Upper lobe of left lung (tissue), 6 donors: ENCODE data around the gene DNTT. TPM values are rescaled to one million over a fixed set of nuclear protein-coding genes. Genes with fewer than 3 reads are reported as not detected.

Experiments used
- ATAC-seq, 2 donors: fragments of 200-7000 bp; cut with Tn5 transposase; one replicate each; pipeline ENCODE4 v1.9.1; 2022; ENCODE audit warnings: mild to moderate bottlenecking in 2 of 2, moderate library complexity in 2 of 2; ENCODE audit not compliant: low FRiP score in 2 of 2
- DNase-seq, 2 donors: peaks; one replicate each; pipeline ENCODE4 v3.0.0-alpha.2; 2019 to 2020
- H3K27ac ChIP-seq, 4 donors: fragments of 200-600 bp; sonication (generic); one replicate each; pipeline ENCODE4 v1.5.1; 2016 to 2019
- H3K27me3 ChIP-seq, 4 donors: fragments of 200-600 bp; sonication (generic); one replicate each; pipeline ENCODE4 v1.5.1; 2017 to 2019
- H3K36me3 ChIP-seq, 4 donors: fragments of 200-600 bp; sonication (generic); one replicate each; pipeline ENCODE4 v1.5.1; 2016 to 2019
- H3K4me1 ChIP-seq, 4 donors: fragments of 200-600 bp; sonication (generic); one replicate each; pipeline ENCODE4 v1.5.1; 2018 to 2019
- H3K4me3 ChIP-seq, 4 donors: fragments of 200-600 bp; sonication (generic); one replicate each; pipeline ENCODE4 v1.5.1; 2017 to 2019; ENCODE audit warnings: mild to moderate bottlenecking in 2 of 4, moderate library complexity in 1 of 4
- H3K9me3 ChIP-seq, 4 donors: fragments of 200-600 bp; sonication (generic); one replicate each; pipeline ENCODE4 v1.5.1; 2018 to 2019
- EP300 ChIP-seq, 4 donors: sonication (generic); formaldehyde crosslinking; IDR thresholded peaks; one replicate each; pipeline ENCODE4 v1.5.1; 2017; ENCODE audit warnings: antibody characterized with exemption in 4 of 4, control low read depth in 2 of 4
- POLR2A ChIP-seq, 4 donors: fragments of 450-650 bp; IDR thresholded peaks; one replicate each; pipeline ENCODE4 v1.5.1; 2016 to 2017; ENCODE audit warnings: antibody characterized with exemption in 4 of 4, mild to moderate bottlenecking in 2 of 4
- POLR2AphosphoS5 ChIP-seq, 2 donors: sonication (generic); formaldehyde crosslinking; IDR thresholded peaks; one replicate each; pipeline ENCODE4 v1.5.1; 2017; ENCODE audit warnings: antibody characterized with exemption in 2 of 2
- WGBS, 2 donors: methylation state at CpG; one replicate each; pipeline ENCODE4 v1.1.5; 2017 to 2018; 5-methylcytosine and 5-hydroxymethylcytosine counted together
- total RNA-seq, 6 donors: library from RNA; depleted of rRNA in 4 of 6; stranded (reverse); fragments of >200 nt in 4 of 6; gene quantifications; one replicate each; pipeline versions ENCODE4 v1.1.0 to v1.2.1, GENCODE V29; 2016 to 2021
- TF ChIP-seq, protein P1 (sequence below), 6 experiments: fragments of 450-650 bp in 4 of 6; fragments of 200-600 bp in 2 of 6; sonication (generic) in 2 of 6; IDR thresholded peaks; one replicate each; pipeline ENCODE4 v1.5.1; 2016 to 2019; ENCODE audit warnings: antibody characterized with exemption in 6 of 6
- donor health status: DM: no; HTN: no; CAD: no; lungs with moderate emphysema.
- donor health status: DM: no; HTN: yes; CAD: no; lungs with severe emphysema.

The DNTT gene
- total RNA-seq, 6 donors from 2014 or later, result not detected

DNA sequence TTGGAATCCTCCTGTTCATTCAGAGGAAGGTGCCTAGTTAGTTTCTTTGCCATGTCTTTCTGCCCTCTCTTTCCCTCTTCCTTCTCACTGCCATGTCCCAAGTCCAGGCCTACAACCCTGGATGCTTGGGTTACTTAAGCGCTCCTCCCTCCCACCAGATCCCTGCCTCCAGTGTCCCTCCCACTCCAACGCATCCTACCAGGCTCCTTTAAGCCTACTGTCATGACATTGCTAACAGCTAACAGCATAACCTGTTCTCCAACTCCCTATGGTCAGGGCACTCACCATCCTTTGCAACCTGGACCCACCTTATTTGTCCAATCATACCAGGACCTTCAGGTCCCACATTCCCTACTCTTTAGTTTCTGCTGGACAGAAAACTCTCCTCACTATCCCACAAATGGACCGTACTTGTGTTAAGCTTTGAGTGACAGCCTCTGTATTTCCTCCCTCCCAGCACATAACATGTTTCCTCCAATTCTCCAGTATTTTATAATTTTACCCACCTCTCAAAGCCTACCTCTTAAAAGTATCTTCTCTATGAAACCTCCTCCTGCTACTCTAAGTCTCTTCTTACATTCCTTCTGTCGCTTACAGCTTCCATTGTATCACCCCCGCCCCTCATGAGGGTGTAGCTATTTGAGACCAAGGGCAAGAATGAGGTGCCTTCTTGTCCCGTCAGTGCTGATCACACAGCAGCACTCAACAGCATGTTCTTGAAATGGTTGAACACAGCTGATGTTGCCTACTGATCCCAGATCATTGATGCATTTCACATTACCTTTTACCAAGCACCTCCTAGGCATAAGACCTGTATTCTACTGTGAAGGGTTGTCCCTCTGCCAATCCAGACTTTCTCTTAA is 34.6 kb upstream of the DNTT start:
- peak overlapping the region in 2 of 4 donors; percentile 73 to 77 for H3K27ac ChIP-seq
- no peaks in the 10 kb centered on the region for H3K36me3 ChIP-seq
- DNase-seq (no peak), ATAC-seq (no peak)
- WGBS, 2 donors, result 72 to 75% methylated on average over 6 of the region's 6 CpGs
- TF ChIP-seq, protein P1, sequence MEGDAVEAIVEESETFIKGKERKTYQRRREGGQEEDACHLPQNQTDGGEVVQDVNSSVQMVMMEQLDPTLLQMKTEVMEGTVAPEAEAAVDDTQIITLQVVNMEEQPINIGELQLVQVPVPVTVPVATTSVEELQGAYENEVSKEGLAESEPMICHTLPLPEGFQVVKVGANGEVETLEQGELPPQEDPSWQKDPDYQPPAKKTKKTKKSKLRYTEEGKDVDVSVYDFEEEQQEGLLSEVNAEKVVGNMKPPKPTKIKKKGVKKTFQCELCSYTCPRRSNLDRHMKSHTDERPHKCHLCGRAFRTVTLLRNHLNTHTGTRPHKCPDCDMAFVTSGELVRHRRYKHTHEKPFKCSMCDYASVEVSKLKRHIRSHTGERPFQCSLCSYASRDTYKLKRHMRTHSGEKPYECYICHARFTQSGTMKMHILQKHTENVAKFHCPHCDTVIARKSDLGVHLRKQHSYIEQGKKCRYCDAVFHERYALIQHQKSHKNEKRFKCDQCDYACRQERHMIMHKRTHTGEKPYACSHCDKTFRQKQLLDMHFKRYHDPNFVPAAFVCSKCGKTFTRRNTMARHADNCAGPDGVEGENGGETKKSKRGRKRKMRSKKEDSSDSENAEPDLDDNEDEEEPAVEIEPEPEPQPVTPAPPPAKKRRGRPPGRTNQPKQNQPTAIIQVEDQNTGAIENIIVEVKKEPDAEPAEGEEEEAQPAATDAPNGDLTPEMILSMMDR (IDR thresholded peaks at IDR 0.05), result no peak
- TF ChIP-seq POLR2A (IDR thresholded peaks at IDR 0.05) (no peak), EP300 (IDR thresholded peaks at IDR 0.05) (no peak)
- H3K4me1 ChIP-seq, result peaks cover 7 to 28% (median 16%) of the 10 kb centered on the region in 4 donors
- no peaks in the 10 kb centered on the region for H3K27me3 ChIP-seq
- H3K9me3 ChIP-seq, result no peaks in the 10 kb centered on the region
- H3K4me3 ChIP-seq, result peak overlapping the region in 2 of 4 donors; percentile 27 to 35

DNA sequence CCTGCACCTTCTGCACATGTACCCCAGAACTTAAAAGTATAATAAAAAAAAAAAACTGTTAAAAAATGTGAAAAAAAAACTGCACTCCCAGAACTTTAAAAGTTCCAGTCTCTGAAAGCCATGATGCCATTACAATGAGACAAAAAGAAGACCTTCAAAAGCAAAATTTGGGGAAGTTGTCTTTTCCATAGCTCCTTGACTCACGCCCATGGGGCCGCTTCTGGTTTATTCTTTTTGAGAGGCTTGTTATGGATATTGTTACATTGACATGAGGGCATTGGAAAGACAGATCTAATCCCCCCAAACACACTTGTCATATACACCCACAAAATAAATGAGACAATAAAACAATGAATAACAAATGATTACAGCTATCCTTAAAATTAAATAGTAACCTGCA is 33.7 kb upstream of the DNTT start:
- peaks cover 7 to 28% (median 16%) of the 10 kb centered on the region in 4 donors for H3K4me1 ChIP-seq
- H3K9me3 ChIP-seq, result no peaks in the 10 kb centered on the region
- 68 to 70% methylated on average over 2 of the region's 2 CpGs for WGBS, 2 donors
- no peaks in the 10 kb centered on the region for H3K36me3 ChIP-seq
- ATAC-seq (peak in 1 of 2 donors; percentile 54), DNase-seq (no peak)
- H3K27me3 ChIP-seq, result no peaks in the 10 kb centered on the region
- H3K4me3 ChIP-seq, result peak overlapping the region in 3 of 4 donors; percentile 20 to 35 (median 27)
- peak overlapping the region; percentile 64 to 83 (median 75) for H3K27ac ChIP-seq
- TF ChIP-seq POLR2AphosphoS5 (IDR thresholded peaks at IDR 0.05) (no peak), POLR2A (IDR thresholded peaks at IDR 0.05) (no peak), EP300 (IDR thresholded peaks at IDR 0.05) (no peak)
- TF ChIP-seq, protein P1 (IDR thresholded peaks at IDR 0.05), result no peak

DNA sequence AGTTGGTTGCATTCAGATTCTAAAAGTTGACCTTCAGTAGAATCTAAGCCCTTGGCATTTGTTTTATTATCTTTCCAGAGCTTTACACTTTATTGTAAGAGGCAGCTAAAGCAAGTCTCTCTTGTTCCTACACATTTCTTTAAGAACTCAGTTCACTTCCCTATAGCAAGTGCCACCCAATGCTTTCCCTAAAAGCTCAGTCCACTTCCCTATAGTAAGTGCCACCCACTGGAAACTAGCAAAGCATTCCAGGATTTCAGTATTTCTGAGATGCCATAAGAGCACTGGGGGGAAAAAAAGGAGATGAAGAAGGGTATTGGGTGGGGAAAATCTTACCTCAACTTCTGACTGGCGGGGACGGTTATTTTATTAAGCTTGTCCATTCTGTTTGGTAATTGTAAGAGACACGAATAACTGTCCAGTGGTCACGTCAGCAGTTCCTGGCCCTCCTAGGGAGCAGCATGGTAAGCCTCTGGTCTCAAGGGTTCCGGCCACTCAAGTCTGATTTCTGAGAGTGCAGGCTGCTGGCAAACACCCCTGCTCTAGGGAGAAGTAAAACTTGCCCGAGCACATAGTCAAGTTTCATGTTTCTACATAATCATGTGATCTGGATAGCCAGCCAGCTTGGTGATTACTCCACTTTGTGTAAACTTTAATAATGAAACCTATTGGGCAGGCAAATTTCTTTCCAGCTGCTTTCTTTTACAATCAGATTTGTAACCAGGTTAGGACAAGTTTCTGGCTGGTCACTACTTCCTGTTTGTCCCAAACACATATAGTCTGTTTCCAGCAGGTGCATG is 33.0 kb upstream of the DNTT start, which contains the start of gene BLNK:
BLNK (minus strand) TSS at position 554 of the 800 bp plus-strand sequence; CDS start at position 383, 171 bp downstream.
- DNase-seq, result peak in 1 of 2 donors; percentile 92
- TF ChIP-seq, protein P1 (IDR thresholded peaks at IDR 0.05), result no peak
- TF ChIP-seq POLR2A (IDR thresholded peaks at IDR 0.05), result peak in 2 of 4 donors; percentile 31 to 66
- peak in 1 of 4 donors; percentile 42 for TF ChIP-seq EP300 (IDR thresholded peaks at IDR 0.05)
- peak in 1 of 2 donors; percentile 72 for TF ChIP-seq POLR2AphosphoS5 (IDR thresholded peaks at IDR 0.05)
- Histone ChIP-seq H3K4me1 (peaks cover 7 to 34% (median 16%) of the 10 kb centered on the region in 4 donors), H3K9me3 (no peaks in the 10 kb centered on the region), H3K4me3 (peak within 1 kb of the TSS in 3 of 4 donors; percentile 20 to 35 (median 27)), H3K27ac (peak within 1 kb of the TSS; percentile 64 to 83 (median 75)), H3K36me3 (no peaks in the 10 kb centered on the region), H3K27me3 (no peaks in the 10 kb centered on the region)
- ATAC-seq, result peak; percentile 91 to 94
- 29 to 36% methylated on average over 6 of the region's 6 CpGs for WGBS, 2 donors

DNA sequence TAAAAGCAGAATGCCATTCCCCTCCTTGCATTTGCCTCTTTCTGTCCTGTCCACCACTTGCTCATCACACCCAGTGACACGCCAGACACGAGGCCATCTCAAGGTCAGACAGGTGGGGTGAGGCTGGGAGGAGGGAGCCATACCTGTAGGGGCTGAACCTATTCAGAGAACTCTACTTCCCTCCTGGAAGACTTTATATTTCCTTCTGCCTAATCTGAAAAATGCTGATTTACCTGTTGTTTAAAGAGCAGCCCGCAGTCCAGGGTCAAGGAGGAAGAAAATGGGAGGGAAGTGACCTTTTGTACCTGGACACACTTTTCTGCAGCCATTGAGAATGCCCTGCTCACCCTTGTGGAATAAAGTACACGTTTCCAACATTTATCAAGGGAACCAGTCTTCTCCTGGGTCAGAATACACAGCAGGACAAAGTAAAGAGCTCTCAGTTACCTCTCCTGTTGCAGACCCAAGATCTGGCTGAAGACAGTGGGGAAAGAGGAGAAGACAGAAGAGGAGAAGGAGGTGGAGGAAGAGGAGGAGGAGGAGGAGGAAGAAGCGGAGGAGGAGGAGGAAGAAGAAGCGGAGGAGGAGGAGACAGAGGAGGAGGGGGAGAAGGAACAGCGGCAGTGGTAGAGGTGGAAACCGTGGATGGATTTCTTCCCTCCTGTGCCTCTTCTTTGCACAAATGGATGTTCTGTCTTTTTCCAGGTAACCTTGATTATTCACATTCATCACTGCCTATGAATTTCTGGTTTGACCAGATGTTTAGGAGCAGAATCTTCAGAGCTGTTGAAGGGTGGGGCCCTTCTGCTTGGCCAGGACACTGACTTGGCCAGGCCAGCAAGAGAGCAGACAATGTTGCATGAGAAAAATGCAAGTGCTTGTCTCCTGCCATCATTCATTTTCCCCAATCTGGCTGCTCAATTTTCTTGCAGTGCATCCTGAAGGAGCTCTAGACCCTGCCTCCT is 31.6 kb upstream of the DNTT start:
- H3K27me3 ChIP-seq, result no peaks in the 10 kb centered on the region
- TF ChIP-seq EP300 (IDR thresholded peaks at IDR 0.05) (peak in 1 of 4 donors; percentile 26), POLR2AphosphoS5 (IDR thresholded peaks at IDR 0.05) (peak in 1 of 2 donors; percentile 18), POLR2A (IDR thresholded peaks at IDR 0.05) (no peak)
- TF ChIP-seq, protein P1 (IDR thresholded peaks at IDR 0.05), result no peak
- no peaks in the 10 kb centered on the region for H3K9me3 ChIP-seq
- peak overlapping the region in 1 of 4 donors; percentile 27 for H3K4me3 ChIP-seq
- H3K36me3 ChIP-seq, result no peaks in the 10 kb centered on the region
- ATAC-seq (peak in 1 of 2 donors; percentile 27), DNase-seq (no peak)
- H3K4me1 ChIP-seq, result peaks cover 7 to 38% (median 16%) of the 10 kb centered on the region in 4 donors
- peak overlapping the region; percentile 64 to 83 (median 75) for H3K27ac ChIP-seq
- WGBS, 2 donors, result 67 to 74% methylated on average over 8 of the region's 8 CpGs
